Measurements from ENCODE around the gene TRAM1L1. TPM values are rescaled to one million over a fixed set of nuclear protein-coding genes. Genes with fewer than 3 reads are reported as not detected.

Gene TRAM1L1
- total RNA-seq, result not detected

GRCh38 chr4:117084866-117085701, at the start of gene TRAM1L1:
Gene TRAM1L1, minus strand, starts transcription at chr4:117085576. Its CDS starts 183 bp downstream, at chr4:117085393.
- ATAC-seq (replicated peaks), result no peak
- H3K4me3 Mint-ChIP-seq, result no peak within 1 kb of the TSS
- H3K4me1 Mint-ChIP-seq, result no peaks in the 10 kb centered on the region

GRCh38 chr4:117134386-117134785, 49.0 kb upstream of the TRAM1L1 start:
- no peaks in the 10 kb centered on the region for H3K4me1 Mint-ChIP-seq
- H3K27me3 Mint-ChIP-seq, result no peaks in the 10 kb centered on the region
- H3K27ac Mint-ChIP-seq, result no peak overlapping the region
- H3K9me3 Mint-ChIP-seq, result peaks cover 10% of the 10 kb centered on the region
- no peak overlapping the region for H3K4me3 Mint-ChIP-seq
- H3K36me3 Mint-ChIP-seq (ENCODE audit: low read depth), result no peaks in the 10 kb centered on the region
- ATAC-seq (replicated peaks), result no peak

More at GRCh38 chr4:117084866-117085701, at the start of gene TRAM1L1:
- Mint-ChIP-seq H3K27me3 (peaks cover 14% of the 10 kb centered on the region), H3K9me3 (no peaks in the 10 kb centered on the region), H3K36me3 (ENCODE audit: low read depth) (no peaks in the 10 kb centered on the region), H3K27ac (no peak within 1 kb of the TSS)

GRCh38 chr4:117096886-117097285, 11.5 kb upstream of the TRAM1L1 start:
- Mint-ChIP-seq H3K27ac (no peak overlapping the region), H3K36me3 (ENCODE audit: low read depth) (no peaks in the 10 kb centered on the region), H3K4me1 (no peaks in the 10 kb centered on the region), H3K9me3 (no peaks in the 10 kb centered on the region), H3K4me3 (no peak overlapping the region), H3K27me3 (no peaks in the 10 kb centered on the region)
- no peak for ATAC-seq (replicated peaks)

- H3K9me3 Mint-ChIP-seq, result no peaks in the 10 kb centered on the region
- no peaks in the 10 kb centered on the region for H3K27me3 Mint-ChIP-seq
- no peaks in the 10 kb centered on the region for H3K4me1 Mint-ChIP-seq
- H3K27ac Mint-ChIP-seq, result no peak overlapping the region
- ATAC-seq (replicated peaks), result no peak
- H3K36me3 Mint-ChIP-seq (ENCODE audit: low read depth), result no peaks in the 10 kb centered on the region
- H3K4me3 Mint-ChIP-seq, result no peak overlapping the region
Observed at GRCh38 chr4:117096462-117096861, 11.1 kb upstream of the TRAM1L1 start.

- Mint-ChIP-seq H3K4me1 (no peaks in the 10 kb centered on the region), H3K9me3 (peaks cover 4% of the 10 kb centered on the region), H3K36me3 (ENCODE audit: low read depth) (no peaks in the 10 kb centered on the region), H3K27ac (no peak overlapping the region), H3K27me3 (no peaks in the 10 kb centered on the region), H3K4me3 (no peak overlapping the region)
- ATAC-seq (replicated peaks), result no peak
Observed at GRCh38 chr4:117093571-117093970, 8.2 kb upstream of the TRAM1L1 start.

- Mint-ChIP-seq H3K27ac (no peak overlapping the region), H3K36me3 (ENCODE audit: low read depth) (no peaks in the 10 kb centered on the region), H3K4me3 (no peak overlapping the region), H3K9me3 (peaks cover 4% of the 10 kb centered on the region), H3K27me3 (no peaks in the 10 kb centered on the region), H3K4me1 (no peaks in the 10 kb centered on the region)
- no peak for ATAC-seq (replicated peaks)
Observed at GRCh38 chr4:117077760-117078159, 7.6 kb downstream of the TRAM1L1 start.

- Mint-ChIP-seq H3K27me3 (no peaks in the 10 kb centered on the region), H3K27ac (no peak overlapping the region), H3K4me3 (no peak overlapping the region), H3K9me3 (peaks cover 3% of the 10 kb centered on the region), H3K4me1 (no peaks in the 10 kb centered on the region), H3K36me3 (ENCODE audit: low read depth) (no peaks in the 10 kb centered on the region)
- no peak for ATAC-seq (replicated peaks)
Observed at GRCh38 chr4:117068120-117068519, 17.3 kb downstream of the TRAM1L1 start.

- no peaks in the 10 kb centered on the region for H3K27me3 Mint-ChIP-seq
Observed at GRCh38 chr4:117063961-117064696, 21.2 kb downstream of the TRAM1L1 start.

GRCh38 chr4:117042962-117043361, 42.4 kb downstream of the TRAM1L1 start:
- H3K36me3 Mint-ChIP-seq (ENCODE audit: low read depth), result no peaks in the 10 kb centered on the region
- H3K27me3 Mint-ChIP-seq, result no peaks in the 10 kb centered on the region
- H3K27ac Mint-ChIP-seq, result no peak overlapping the region
- ATAC-seq (replicated peaks), result no peak
- H3K9me3 Mint-ChIP-seq, result peaks cover 5% of the 10 kb centered on the region
- no peaks in the 10 kb centered on the region for H3K4me1 Mint-ChIP-seq
- H3K4me3 Mint-ChIP-seq, result no peak overlapping the region

More at GRCh38 chr4:117063961-117064696, 21.2 kb downstream of the TRAM1L1 start:
- H3K27ac Mint-ChIP-seq, result no peak overlapping the region
- H3K36me3 Mint-ChIP-seq (ENCODE audit: low read depth), result no peaks in the 10 kb centered on the region
- no peaks in the 10 kb centered on the region for H3K4me1 Mint-ChIP-seq
- no peak overlapping the region for H3K4me3 Mint-ChIP-seq
- no peak for ATAC-seq (replicated peaks)
- no peaks in the 10 kb centered on the region for H3K9me3 Mint-ChIP-seq

Measured in activated T-helper 17 cell treated with anti-CD3 and anti-CD28 coated beads, Interleukin-2, amount 50 U/mL, for 72 hours (primary cell).